ENCODE data around the gene MTHFD2L. TPM values are rescaled to one million over a fixed set of nuclear protein-coding genes. Genes with fewer than 3 reads are reported as not detected.

MTHFD2L gene
- total and polyA plus RNA-seq, 4 donors: 7.1 to 13.8 (median 13.0) TPM

- WGBS, 2 donors: 65 to 69% methylated on average over 4 of the region's 4 CpGs
- Histone ChIP-seq H3K9me3 (ENCODE audit: control insufficient read depth, low read length) (no peaks in the 10 kb centered on the region), H3K4me3 (ENCODE audit: low read length in 2 of 2) (no peak overlapping the region), H3K27ac (ENCODE audit: low read depth in 1 of 2, low read length in 2 of 2) (no peak overlapping the region), H3K36me3 (ENCODE audit: control insufficient read depth in 1 of 2, insufficient read depth in 2 of 2, low read length in 1 of 2) (no peaks in the 10 kb centered on the region), H3K4me1 (ENCODE audit: control insufficient read depth in 1 of 2, insufficient read depth in 2 of 2, low read length in 2 of 2) (no peaks in the 10 kb centered on the region), H3K27me3 (ENCODE audit: control insufficient read depth in 1 of 2, insufficient read depth in 2 of 2, low read length in 1 of 2) (no peaks in the 10 kb centered on the region)
- intact Hi-C loops (cut with DNase I): no loop called here
- no peak for DNase-seq
- no peak for ATAC-seq (ENCODE audit: low FRiP score)
Measured at GRCh38 chr4:74304095-74304625, 146.2 kb downstream of the MTHFD2L start.

- H3K36me3 ChIP-seq (ENCODE audit: control insufficient read depth in 1 of 2, insufficient read depth in 2 of 2, low read length in 1 of 2): no peaks in the 10 kb centered on the region
- no peaks in the 10 kb centered on the region for H3K4me1 ChIP-seq (ENCODE audit: control insufficient read depth in 1 of 2, insufficient read depth in 2 of 2, low read length in 2 of 2)
- ATAC-seq (ENCODE audit: low FRiP score) (no peak), DNase-seq (no peak)
- no peaks in the 10 kb centered on the region for H3K27me3 ChIP-seq (ENCODE audit: control insufficient read depth in 1 of 2, insufficient read depth in 2 of 2, low read length in 1 of 2)
- WGBS, 2 donors: 96 to 100% methylated on average over 1 of the region's 1 CpG
- intact Hi-C loops (cut with DNase I): no loop called here
- H3K4me3 ChIP-seq (ENCODE audit: low read length in 2 of 2): no peak overlapping the region
- no peak overlapping the region for H3K27ac ChIP-seq (ENCODE audit: low read depth in 1 of 2, low read length in 2 of 2)
- H3K9me3 ChIP-seq (ENCODE audit: control insufficient read depth, low read length): no peaks in the 10 kb centered on the region
Measured at GRCh38 chr4:74305000-74305399, 147.1 kb downstream of the MTHFD2L start.

DNA sequence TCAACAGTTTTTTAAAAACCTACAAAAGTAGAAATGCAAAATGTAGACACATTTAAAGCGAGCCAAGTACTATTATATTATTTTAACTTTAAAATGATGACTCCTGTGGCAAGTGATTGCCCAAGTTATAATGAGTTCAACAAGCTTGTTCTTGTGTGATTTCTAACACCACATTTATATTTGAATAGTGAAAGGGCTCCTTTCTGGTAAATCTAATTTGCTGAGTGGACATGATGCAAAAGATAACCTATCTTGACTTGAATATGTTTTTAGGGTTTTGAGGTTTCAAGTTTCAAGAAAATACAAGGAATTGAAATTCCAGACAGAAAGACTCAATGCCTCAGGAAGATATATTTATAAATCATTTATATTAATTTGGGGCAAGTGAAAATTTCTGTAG is 149.3 kb downstream of the MTHFD2L start:
- 95 to 97% methylated on average over 1 of the region's 1 CpG for WGBS, 2 donors
- Histone ChIP-seq H3K4me1 (ENCODE audit: control insufficient read depth in 1 of 2, insufficient read depth in 2 of 2, low read length in 2 of 2) (no peaks in the 10 kb centered on the region), H3K9me3 (ENCODE audit: control insufficient read depth, low read length) (no peaks in the 10 kb centered on the region), H3K27ac (ENCODE audit: low read depth in 1 of 2, low read length in 2 of 2) (no peak overlapping the region), H3K36me3 (ENCODE audit: control insufficient read depth in 1 of 2, insufficient read depth in 2 of 2, low read length in 1 of 2) (no peaks in the 10 kb centered on the region), H3K4me3 (ENCODE audit: low read length in 2 of 2) (no peak overlapping the region), H3K27me3 (ENCODE audit: control insufficient read depth in 1 of 2, insufficient read depth in 2 of 2, low read length in 1 of 2) (no peaks in the 10 kb centered on the region)
- intact Hi-C loops (cut with DNase I): no loop called here
- DNase-seq: no peak
- no peak for ATAC-seq (ENCODE audit: low FRiP score)

DNA sequence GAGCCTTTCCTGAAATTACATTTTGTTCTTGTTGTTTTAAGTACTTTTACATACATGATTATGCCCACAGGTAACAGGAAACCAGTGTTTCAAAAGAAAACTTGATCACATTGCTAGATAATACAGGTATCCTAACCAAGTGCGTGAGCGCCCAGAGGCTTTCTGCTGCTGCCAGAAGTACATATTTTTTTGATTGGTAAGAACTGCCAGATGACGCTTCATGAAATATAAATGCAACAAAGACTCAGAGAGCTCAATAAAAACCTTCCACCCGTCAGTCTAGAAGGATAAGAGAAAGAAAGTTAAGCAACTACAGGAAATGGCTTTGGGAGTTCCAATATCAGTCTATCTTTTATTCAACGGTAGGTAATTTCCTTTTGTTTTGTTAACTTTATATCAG is 150.3 kb downstream of the MTHFD2L start, which contains the start of gene EPGN:
TSS of gene EPGN (plus strand) at position 256 of the 400 bp plus-strand sequence. CDS start at position 320, 64 bp downstream.
- no peak for DNase-seq
- WGBS, 2 donors: 39 to 43% methylated on average over 5 of the region's 5 CpGs
- Histone ChIP-seq H3K27me3 (ENCODE audit: control insufficient read depth in 1 of 2, insufficient read depth in 2 of 2, low read length in 1 of 2) (no peaks in the 10 kb centered on the region), H3K4me3 (ENCODE audit: low read length in 2 of 2) (no peak within 1 kb of the TSS), H3K4me1 (ENCODE audit: control insufficient read depth in 1 of 2, insufficient read depth in 2 of 2, low read length in 2 of 2) (no peaks in the 10 kb centered on the region), H3K9me3 (ENCODE audit: control insufficient read depth, low read length) (no peaks in the 10 kb centered on the region), H3K36me3 (ENCODE audit: control insufficient read depth in 1 of 2, insufficient read depth in 2 of 2, low read length in 1 of 2) (no peaks in the 10 kb centered on the region), H3K27ac (ENCODE audit: low read depth in 1 of 2, low read length in 2 of 2) (no peak within 1 kb of the TSS)
- intact Hi-C loops (cut with DNase I): no loop called here
- no peak for ATAC-seq (ENCODE audit: low FRiP score)

DNA sequence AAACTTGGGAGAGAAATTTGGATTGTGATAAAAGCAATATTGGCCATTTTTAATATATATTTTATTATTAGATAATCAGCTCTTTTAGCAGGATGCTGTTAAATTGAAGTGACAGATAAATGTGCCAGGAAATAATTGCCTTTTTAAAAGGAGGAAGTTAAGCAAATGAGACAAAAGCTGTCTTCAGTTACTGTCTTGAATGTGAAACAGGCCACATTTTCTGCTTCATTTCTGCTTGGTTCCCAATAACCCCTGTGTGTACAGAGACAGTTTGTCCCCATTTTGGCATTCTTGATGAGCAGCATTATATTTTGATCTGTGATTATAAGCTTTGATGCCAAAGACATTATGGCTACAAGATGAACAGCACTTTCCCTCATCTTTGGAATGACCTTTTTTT is 151.3 kb downstream of the MTHFD2L start:
- H3K27ac ChIP-seq (ENCODE audit: low read depth in 1 of 2, low read length in 2 of 2): no peak overlapping the region
- intact Hi-C loops (cut with DNase I): no loop called here

GRCh38 chr4:74311696-74312313 is 153.9 kb downstream of the MTHFD2L start:
- Histone ChIP-seq H3K4me3 (ENCODE audit: low read length in 2 of 2) (no peak overlapping the region), H3K27me3 (ENCODE audit: control insufficient read depth in 1 of 2, insufficient read depth in 2 of 2, low read length in 1 of 2) (no peaks in the 10 kb centered on the region), H3K9me3 (ENCODE audit: control insufficient read depth, low read length) (no peaks in the 10 kb centered on the region), H3K27ac (ENCODE audit: low read depth in 1 of 2, low read length in 2 of 2) (no peak overlapping the region), H3K4me1 (ENCODE audit: control insufficient read depth in 1 of 2, insufficient read depth in 2 of 2, low read length in 2 of 2) (no peaks in the 10 kb centered on the region), H3K36me3 (ENCODE audit: control insufficient read depth in 1 of 2, insufficient read depth in 2 of 2, low read length in 1 of 2) (no peaks in the 10 kb centered on the region)
- no peak for DNase-seq
- intact Hi-C loops (cut with DNase I): loop anchor here (5.0 kb wide), 1 partner anchor 125 kb away; no protein-coding TSS in a partner anchor
- ATAC-seq (ENCODE audit: low FRiP score): no peak
- 23 to 31% methylated on average over 4 of the region's 4 CpGs for WGBS, 2 donors

More for the DNA sequence above, 151.3 kb downstream of the MTHFD2L start:
- DNase-seq (no peak), ATAC-seq (ENCODE audit: low FRiP score) (no peak)
- Histone ChIP-seq H3K4me1 (ENCODE audit: control insufficient read depth in 1 of 2, insufficient read depth in 2 of 2, low read length in 2 of 2) (no peaks in the 10 kb centered on the region), H3K36me3 (ENCODE audit: control insufficient read depth in 1 of 2, insufficient read depth in 2 of 2, low read length in 1 of 2) (no peaks in the 10 kb centered on the region), H3K9me3 (ENCODE audit: control insufficient read depth, low read length) (no peaks in the 10 kb centered on the region), H3K4me3 (ENCODE audit: low read length in 2 of 2) (no peak overlapping the region), H3K27me3 (ENCODE audit: control insufficient read depth in 1 of 2, insufficient read depth in 2 of 2, low read length in 1 of 2) (no peaks in the 10 kb centered on the region)

- intact Hi-C loops (cut with DNase I): loop anchor here (5.0 kb wide), 1 partner anchor 127 kb away; no protein-coding TSS in a partner anchor
- WGBS, 2 donors: 97% methylated on average over 2 of the region's 2 CpGs
Measured at GRCh38 chr4:74314329-74314728, 156.4 kb downstream of the MTHFD2L start.

GRCh38 chr4:74314944-74315343 is 157.0 kb downstream of the MTHFD2L start:
- H3K4me1 ChIP-seq (ENCODE audit: control insufficient read depth in 1 of 2, insufficient read depth in 2 of 2, low read length in 2 of 2): no peaks in the 10 kb centered on the region
- H3K27me3 ChIP-seq (ENCODE audit: control insufficient read depth in 1 of 2, insufficient read depth in 2 of 2, low read length in 1 of 2): no peaks in the 10 kb centered on the region
- no peaks in the 10 kb centered on the region for H3K9me3 ChIP-seq (ENCODE audit: control insufficient read depth, low read length)
- WGBS, 2 donors: 76 to 82% methylated on average over 2 of the region's 2 CpGs
- ATAC-seq (ENCODE audit: low FRiP score) (no peak), DNase-seq (no peak)
- no peak overlapping the region for H3K4me3 ChIP-seq (ENCODE audit: low read length in 2 of 2)
- H3K27ac ChIP-seq (ENCODE audit: low read depth in 1 of 2, low read length in 2 of 2): no peak overlapping the region
- intact Hi-C loops (cut with DNase I): loop anchor here (5.0 kb wide), 1 partner anchor 128 kb away; no protein-coding TSS in a partner anchor
- H3K36me3 ChIP-seq (ENCODE audit: control insufficient read depth in 1 of 2, insufficient read depth in 2 of 2, low read length in 1 of 2): no peaks in the 10 kb centered on the region

More at GRCh38 chr4:74314329-74314728, 156.4 kb downstream of the MTHFD2L start:
- ATAC-seq (ENCODE audit: low FRiP score) (no peak), DNase-seq (no peak)
- Histone ChIP-seq H3K36me3 (ENCODE audit: control insufficient read depth in 1 of 2, insufficient read depth in 2 of 2, low read length in 1 of 2) (no peaks in the 10 kb centered on the region), H3K27me3 (ENCODE audit: control insufficient read depth in 1 of 2, insufficient read depth in 2 of 2, low read length in 1 of 2) (no peaks in the 10 kb centered on the region), H3K9me3 (ENCODE audit: control insufficient read depth, low read length) (no peaks in the 10 kb centered on the region), H3K4me3 (ENCODE audit: low read length in 2 of 2) (no peak overlapping the region), H3K4me1 (ENCODE audit: control insufficient read depth in 1 of 2, insufficient read depth in 2 of 2, low read length in 2 of 2) (no peaks in the 10 kb centered on the region), H3K27ac (ENCODE audit: low read depth in 1 of 2, low read length in 2 of 2) (no peak overlapping the region)

GRCh38 chr4:74315376-74315775 is 157.5 kb downstream of the MTHFD2L start:
- no peak for ATAC-seq (ENCODE audit: low FRiP score)
- Histone ChIP-seq H3K9me3 (ENCODE audit: control insufficient read depth, low read length) (no peaks in the 10 kb centered on the region), H3K4me3 (ENCODE audit: low read length in 2 of 2) (no peak overlapping the region), H3K36me3 (ENCODE audit: control insufficient read depth in 1 of 2, insufficient read depth in 2 of 2, low read length in 1 of 2) (no peaks in the 10 kb centered on the region), H3K27ac (ENCODE audit: low read depth in 1 of 2, low read length in 2 of 2) (no peak overlapping the region), H3K4me1 (ENCODE audit: control insufficient read depth in 1 of 2, insufficient read depth in 2 of 2, low read length in 2 of 2) (no peaks in the 10 kb centered on the region), H3K27me3 (ENCODE audit: control insufficient read depth in 1 of 2, insufficient read depth in 2 of 2, low read length in 1 of 2) (no peaks in the 10 kb centered on the region)
- no peak for DNase-seq
- intact Hi-C loops (cut with DNase I): no loop called here
- 87 to 92% methylated on average over 5 of the region's 5 CpGs for WGBS, 2 donors
